HG02610 (cell line): ENCODE data around the gene TMOD2.
"Not testable (repeated sequence)": the region's sequence is repeated elsewhere in the genome, so short reads cannot be mapped to it uniquely, and the experiment has no call there.

Experiments used
- ATAC-seq: cut with Tn5 transposase; IDR thresholded peaks from one replicate; pipeline ENCODE4 v1.9.1; 2021; ENCODE audit warnings: mild to moderate bottlenecking, moderate library complexity; ENCODE audit not compliant: unreplicated experiment

Gene TMOD2

GRCh38 chr15:51768018-51768417 lies 16.6 kb downstream of the TMOD2 start:
- no peak for ATAC-seq

GRCh38 chr15:51770902-51771301 lies 19.5 kb downstream of the TMOD2 start:
- no peak for ATAC-seq

GRCh38 chr15:51771773-51772172 lies 20.4 kb downstream of the TMOD2 start:
- no peak for ATAC-seq

GRCh38 chr15:51774916-51775315 lies 23.5 kb downstream of the TMOD2 start:
- ATAC-seq: no peak

- peak; percentile 44 for ATAC-seq
Measured at GRCh38 chr15:51775967-51776816, 24.8 kb downstream of the TMOD2 start.

GRCh38 chr15:51776952-51777569 lies 25.7 kb downstream of the TMOD2 start:
- peak; percentile 64 for ATAC-seq

GRCh38 chr15:51780636-51781035 lies 29.2 kb downstream of the TMOD2 start:
- no peak for ATAC-seq

- no peak for ATAC-seq
Measured at GRCh38 chr15:51781506-51781905, 30.1 kb downstream of the TMOD2 start.

GRCh38 chr15:51782357-51782896 lies 31.0 kb downstream of the TMOD2 start:
- no peak for ATAC-seq

GRCh38 chr15:51783967-51784366 lies 32.6 kb downstream of the TMOD2 start:
- ATAC-seq: no peak

- not testable (repeated sequence) for ATAC-seq
Measured at GRCh38 chr15:51787130-51787529, 35.7 kb downstream of the TMOD2 start.

- not testable (repeated sequence) for ATAC-seq
Measured at GRCh38 chr15:51792474-51792873, 41.1 kb downstream of the TMOD2 start.

GRCh38 chr15:51793521-51794305 lies 42.3 kb downstream of the TMOD2 start:
- no peak for ATAC-seq

- no peak for ATAC-seq
Measured at GRCh38 chr15:51796847-51797401, 45.5 kb downstream of the TMOD2 start.

GRCh38 chr15:51798281-51798680 lies 46.9 kb downstream of the TMOD2 start:
- ATAC-seq: no peak

- ATAC-seq: no peak
Measured at GRCh38 chr15:51799282-51800252, 48.2 kb downstream of the TMOD2 start.

GRCh38 chr15:51801391-51801835 lies 50.0 kb downstream of the TMOD2 start:
- ATAC-seq: no peak

GRCh38 chr15:51802593-51802992 lies 51.2 kb downstream of the TMOD2 start:
- no peak for ATAC-seq

- ATAC-seq: no peak
Measured at GRCh38 chr15:51803965-51804364, 52.6 kb downstream of the TMOD2 start.

GRCh38 chr15:51806123-51806522 lies 54.7 kb downstream of the TMOD2 start:
- ATAC-seq: no peak
